Neural progenitor cell (in vitro differentiated cells): ENCODE measurements around the gene EZH2. TPM values are rescaled to one million over a fixed set of nuclear protein-coding genes. Genes with fewer than 3 reads are reported as not detected.

Source experiments
- DNase-seq: peaks from one replicate; pipeline ENCODE4 v3.0.0-alpha.2; 2016; ENCODE audit warnings: low spot score
- H2AFZ ChIP-seq: fragments of 200-600 bp; sonication (generic); replicated peaks from 2 replicates; pipeline ENCODE4 v1.6.1; 2016; ENCODE audit warnings: antibody characterized with exemption
- H3F3A ChIP-seq: fragments of 200-600 bp; sonication (generic); 2 replicates; pipeline ENCODE4 v1.6.1; 2016; ENCODE audit warnings: antibody characterized with exemption, low read depth
- H3K27ac ChIP-seq: fragments of 200-600 bp; sonication (generic); 2 replicates; pipeline ENCODE4 v1.5.1; 2016; ENCODE audit warnings: mild to moderate bottlenecking
- H3K27me3 ChIP-seq: fragments of 200-600 bp; sonication (generic); 2 replicates; pipeline ENCODE4 v1.6.1; 2016; ENCODE audit warnings: mild to moderate bottlenecking, moderate library complexity
- H3K36me3 ChIP-seq: fragments of 200-600 bp; sonication (generic); 2 replicates; pipeline ENCODE4 v1.5.1; 2016
- H3K4me1 ChIP-seq: fragments of 200-600 bp; sonication (generic); 2 replicates; pipeline ENCODE4 v1.6.1; 2016; ENCODE audit warnings: mixed run types
- H3K4me2 ChIP-seq: fragments of 200-600 bp; sonication (generic); 2 replicates; pipeline ENCODE4 v1.6.1; 2016
- H3K4me3 ChIP-seq: fragments of 200-600 bp; sonication (generic); 2 replicates; pipeline ENCODE4 v1.5.1; 2016
- H3K79me2 ChIP-seq: fragments of 200-600 bp; sonication (generic); 2 replicates; pipeline ENCODE4 v1.6.1; 2016; ENCODE audit warnings: low read depth
- H3K9ac ChIP-seq: fragments of 200-600 bp; sonication (generic); 2 replicates; pipeline ENCODE4 v1.6.1; 2016
- H3K9me3 ChIP-seq: fragments of 200-600 bp; sonication (generic); 2 replicates; pipeline ENCODE4 v1.5.1; 2016; ENCODE audit warnings: low read depth
- H4K20me1 ChIP-seq: fragments of 200-600 bp; sonication (generic); 2 replicates; pipeline ENCODE4 v1.6.1; 2016; ENCODE audit warnings: low read depth
- H3K27ac Mint-ChIP-seq: 3 replicates; pipeline ENCODE4 v1.8.0; 2021; ENCODE audit warnings: mixed read lengths
- H3K27me3 Mint-ChIP-seq: 2 replicates; pipeline ENCODE4 v1.8.0; 2022; ENCODE audit warnings: low read depth, mild to moderate bottlenecking, inconsistent platforms, moderate library complexity, mixed read lengths; ENCODE audit not compliant: insufficient read depth
- H3K36me3 Mint-ChIP-seq: 3 replicates; pipeline ENCODE4 v1.8.0; 2021; ENCODE audit warnings: mixed read lengths
- H3K4me1 Mint-ChIP-seq: 3 replicates; pipeline ENCODE4 v1.8.0; 2021; ENCODE audit warnings: mixed read lengths
- H3K4me3 Mint-ChIP-seq: 3 replicates; pipeline ENCODE4 v1.8.0; 2021; ENCODE audit warnings: mild to moderate bottlenecking, moderate library complexity, mixed read lengths
- H3K9me3 Mint-ChIP-seq: 3 replicates; pipeline ENCODE4 v1.8.0; 2020; ENCODE audit warnings: mixed read lengths
- EZH2 ChIP-seq: fragments of 200-600 bp; sonication (generic); IDR thresholded peaks from 2 replicates; pipeline ENCODE4 v1.6.1; 2017; ENCODE audit warnings: antibody characterized with exemption, mild to moderate bottlenecking, moderate library complexity
- EZH2phosphoT487 ChIP-seq: fragments of 200-600 bp; sonication (generic); IDR thresholded peaks from 2 replicates; pipeline ENCODE4 v1.6.1; 2017; ENCODE audit warnings: antibody characterized with exemption
- total RNA-seq: library from RNA; depleted of rRNA; stranded (reverse); fragments of >200 nt; gene quantifications from 2 replicates; pipeline ENCODE4 v1.2.3, GENCODE V29; 2015; ENCODE audit warnings: low replicate concordance
- TF ChIP-seq, protein P1 (sequence below): fragments of 200-600 bp; sonication (generic); IDR thresholded peaks from 2 replicates; pipeline ENCODE4 v1.5.1; 2017; ENCODE audit warnings: antibody characterized with exemption, mild to moderate bottlenecking

The EZH2 gene
- total RNA-seq, 1 donor from 2014 or later: 112 TPM

DNA sequence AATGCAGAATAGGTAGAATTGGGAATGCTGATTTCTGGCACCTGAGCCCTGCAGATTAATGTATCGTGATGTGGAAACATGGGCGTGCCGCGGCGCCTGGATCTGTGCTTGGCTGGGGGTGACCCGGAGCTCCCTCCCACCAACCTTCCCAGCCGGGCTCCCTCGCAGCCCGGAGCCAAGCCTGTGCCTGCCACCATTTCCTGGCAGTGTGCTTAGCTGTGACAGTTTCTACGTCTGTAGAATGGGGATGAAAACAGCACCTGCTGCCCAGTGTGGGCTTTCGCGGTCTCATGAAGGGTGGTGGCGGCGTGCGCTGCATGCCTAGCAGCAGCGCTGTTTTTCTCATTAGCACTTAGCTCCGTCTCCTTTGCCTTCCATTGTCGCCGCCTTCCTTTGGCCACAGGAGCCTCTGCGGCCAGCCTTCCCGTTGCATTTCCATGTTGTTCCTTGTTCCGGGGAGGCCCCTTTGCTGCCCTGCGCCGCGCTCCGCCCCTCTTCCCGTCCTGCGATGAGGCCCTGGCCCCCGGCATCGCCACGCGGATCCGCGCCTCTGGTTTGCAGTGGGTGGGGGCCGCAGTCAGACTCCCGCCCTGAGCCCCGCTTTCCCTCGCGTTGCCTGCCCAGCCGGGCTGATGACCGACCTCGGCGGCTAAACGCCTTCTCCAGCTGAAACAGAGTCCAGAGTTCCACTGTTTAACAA is 101.2 kb downstream of the EZH2 start:
- Histone ChIP-seq H3K27ac (no peak overlapping the region), H3K27me3 (no peaks in the 10 kb centered on the region), H3K4me2 (no peak overlapping the region), H3K79me2 (no peaks in the 10 kb centered on the region), H3K4me1 (no peaks in the 10 kb centered on the region), H2AFZ (no peak overlapping the region), H3K9me3 (no peaks in the 10 kb centered on the region), H3K4me3 (no peak overlapping the region), H3K9ac (no peak overlapping the region), H4K20me1 (no peaks in the 10 kb centered on the region), H3F3A (no peaks in the 10 kb centered on the region), H3K36me3 (peaks cover 21% of the 10 kb centered on the region)
- peak; percentile 7 for DNase-seq
- Mint-ChIP-seq H3K36me3 (peaks cover 40% of the 10 kb centered on the region), H3K4me3 (no peak overlapping the region), H3K27me3 (peaks cover 3% of the 10 kb centered on the region), H3K27ac (no peak overlapping the region), H3K9me3 (no peaks in the 10 kb centered on the region), H3K4me1 (no peaks in the 10 kb centered on the region)
- TF ChIP-seq EZH2 (no peak), EZH2phosphoT487 (no peak)
- TF ChIP-seq, protein P1, sequence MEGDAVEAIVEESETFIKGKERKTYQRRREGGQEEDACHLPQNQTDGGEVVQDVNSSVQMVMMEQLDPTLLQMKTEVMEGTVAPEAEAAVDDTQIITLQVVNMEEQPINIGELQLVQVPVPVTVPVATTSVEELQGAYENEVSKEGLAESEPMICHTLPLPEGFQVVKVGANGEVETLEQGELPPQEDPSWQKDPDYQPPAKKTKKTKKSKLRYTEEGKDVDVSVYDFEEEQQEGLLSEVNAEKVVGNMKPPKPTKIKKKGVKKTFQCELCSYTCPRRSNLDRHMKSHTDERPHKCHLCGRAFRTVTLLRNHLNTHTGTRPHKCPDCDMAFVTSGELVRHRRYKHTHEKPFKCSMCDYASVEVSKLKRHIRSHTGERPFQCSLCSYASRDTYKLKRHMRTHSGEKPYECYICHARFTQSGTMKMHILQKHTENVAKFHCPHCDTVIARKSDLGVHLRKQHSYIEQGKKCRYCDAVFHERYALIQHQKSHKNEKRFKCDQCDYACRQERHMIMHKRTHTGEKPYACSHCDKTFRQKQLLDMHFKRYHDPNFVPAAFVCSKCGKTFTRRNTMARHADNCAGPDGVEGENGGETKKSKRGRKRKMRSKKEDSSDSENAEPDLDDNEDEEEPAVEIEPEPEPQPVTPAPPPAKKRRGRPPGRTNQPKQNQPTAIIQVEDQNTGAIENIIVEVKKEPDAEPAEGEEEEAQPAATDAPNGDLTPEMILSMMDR: no peak

DNA sequence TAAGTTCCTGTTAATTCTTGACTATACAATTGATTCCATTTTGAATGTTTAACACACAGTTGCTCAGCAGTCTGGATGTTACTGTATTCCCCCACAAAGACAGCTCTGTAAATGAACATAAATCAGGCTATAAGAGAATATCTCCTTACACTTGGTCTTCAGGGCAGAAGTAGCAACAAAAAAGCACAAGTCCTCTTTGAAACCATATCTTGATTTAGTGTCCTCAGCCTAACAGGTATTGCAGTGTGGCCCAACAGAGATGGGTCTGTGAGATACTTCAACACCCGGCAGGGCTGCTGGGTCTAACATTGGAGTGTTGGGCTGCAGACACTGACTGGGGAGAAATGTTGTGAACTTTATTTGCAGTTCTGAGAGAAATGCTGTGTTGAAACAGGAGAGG is 109.6 kb downstream of the EZH2 start:
- H3K4me1 Mint-ChIP-seq: peaks cover 16% of the 10 kb centered on the region
- Histone ChIP-seq H3K9me3 (no peaks in the 10 kb centered on the region), H3K79me2 (no peaks in the 10 kb centered on the region), H3K9ac (no peak overlapping the region), H3K4me1 (no peaks in the 10 kb centered on the region), H3K27me3 (no peaks in the 10 kb centered on the region), H3K27ac (no peak overlapping the region), H2AFZ (no peak overlapping the region), H3K36me3 (peaks cover 15% of the 10 kb centered on the region), H3F3A (no peaks in the 10 kb centered on the region), H3K4me3 (no peak overlapping the region), H4K20me1 (no peaks in the 10 kb centered on the region), H3K4me2 (no peak overlapping the region)
- no peaks in the 10 kb centered on the region for H3K9me3 Mint-ChIP-seq
- H3K36me3 Mint-ChIP-seq: peaks cover 39% of the 10 kb centered on the region
- peaks cover 2% of the 10 kb centered on the region for H3K27me3 Mint-ChIP-seq
- H3K27ac Mint-ChIP-seq: no peak overlapping the region
- TF ChIP-seq, protein P1: no peak
- no peak for TF ChIP-seq EZH2
- TF ChIP-seq EZH2phosphoT487: no peak
- no peak for DNase-seq
- H3K4me3 Mint-ChIP-seq: no peak overlapping the region

DNA sequence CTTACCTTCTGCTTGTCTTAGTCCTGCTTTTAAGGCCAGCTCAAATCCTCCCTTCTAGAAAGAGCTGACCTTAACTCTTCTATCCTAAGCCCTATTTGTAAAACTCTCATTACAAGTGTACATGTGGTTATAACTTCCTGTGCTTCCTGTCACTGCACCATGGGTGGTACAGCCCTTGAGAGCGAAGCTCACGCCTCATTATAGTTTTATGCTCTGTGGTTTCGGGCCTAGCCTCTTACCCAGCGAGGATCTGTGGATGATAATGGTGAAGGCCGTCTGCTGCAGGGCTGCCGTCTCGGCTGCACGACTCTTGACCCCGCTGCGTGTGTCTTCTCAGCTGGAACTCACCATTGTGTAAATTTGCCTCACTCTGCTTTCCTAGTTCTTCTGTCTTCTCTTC is 110.8 kb downstream of the EZH2 start:
- DNase-seq: no peak
- Histone ChIP-seq H4K20me1 (no peaks in the 10 kb centered on the region), H3K9ac (no peak overlapping the region), H3K79me2 (no peaks in the 10 kb centered on the region), H2AFZ (no peak overlapping the region), H3K36me3 (peaks cover 18% of the 10 kb centered on the region), H3K4me2 (no peak overlapping the region), H3F3A (no peaks in the 10 kb centered on the region), H3K9me3 (no peaks in the 10 kb centered on the region), H3K27me3 (no peaks in the 10 kb centered on the region), H3K27ac (no peak overlapping the region), H3K4me1 (no peaks in the 10 kb centered on the region), H3K4me3 (no peak overlapping the region)
- Mint-ChIP-seq H3K36me3 (peaks cover 31% of the 10 kb centered on the region), H3K27me3 (peaks cover 2% of the 10 kb centered on the region), H3K4me3 (no peak overlapping the region), H3K27ac (no peak overlapping the region), H3K9me3 (no peaks in the 10 kb centered on the region), H3K4me1 (peaks cover 16% of the 10 kb centered on the region)
- TF ChIP-seq EZH2phosphoT487 (no peak), EZH2 (no peak)
- TF ChIP-seq, protein P1: no peak
